HG02610 (cell line): ENCODE data around the gene SCP2D1.

Source experiments
- ATAC-seq: cut with Tn5 transposase; IDR thresholded peaks from one replicate; pipeline ENCODE4 v1.9.1; 2021; ENCODE audit warnings: mild to moderate bottlenecking, moderate library complexity; ENCODE audit not compliant: unreplicated experiment

The SCP2D1 gene

GRCh38 chr20:18811904-18812303 is 1.7 kb upstream of the SCP2D1 start:
- ATAC-seq, result no peak

DNA sequence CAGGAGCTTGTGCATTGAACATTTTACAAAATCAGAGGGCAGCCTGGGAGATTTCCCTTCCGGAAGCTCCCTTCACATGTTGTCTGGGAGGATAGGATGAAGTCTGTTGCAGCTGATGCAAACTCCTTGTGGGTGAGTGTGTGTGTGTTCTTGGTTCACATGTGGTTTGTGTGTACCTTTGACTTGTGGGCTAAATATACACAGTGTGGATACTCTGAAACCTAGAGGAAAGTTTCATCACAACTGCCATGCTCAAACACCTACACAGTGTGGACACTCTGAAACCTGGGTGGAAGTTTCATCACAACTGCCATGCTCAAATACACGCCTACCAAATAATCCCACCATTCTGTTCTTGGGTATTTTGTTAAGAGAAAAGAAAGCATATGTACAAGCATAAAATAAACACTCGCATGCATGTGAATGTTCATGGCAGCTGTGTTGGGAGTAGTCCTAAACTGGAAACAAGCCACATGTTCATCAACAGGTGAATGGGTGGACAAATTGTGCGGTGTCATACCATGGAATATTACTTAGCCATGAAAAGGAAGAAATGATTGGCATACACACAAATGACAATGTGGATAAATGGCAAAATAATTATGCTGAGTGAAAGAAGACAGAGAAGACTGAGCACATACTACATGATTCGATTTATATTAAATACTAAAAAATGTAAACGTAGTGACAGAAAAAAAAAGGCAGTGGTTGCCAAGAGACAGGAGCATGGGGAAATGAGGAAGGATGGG is 1.8 kb downstream of the SCP2D1 start:
- ATAC-seq, result no peak

DNA sequence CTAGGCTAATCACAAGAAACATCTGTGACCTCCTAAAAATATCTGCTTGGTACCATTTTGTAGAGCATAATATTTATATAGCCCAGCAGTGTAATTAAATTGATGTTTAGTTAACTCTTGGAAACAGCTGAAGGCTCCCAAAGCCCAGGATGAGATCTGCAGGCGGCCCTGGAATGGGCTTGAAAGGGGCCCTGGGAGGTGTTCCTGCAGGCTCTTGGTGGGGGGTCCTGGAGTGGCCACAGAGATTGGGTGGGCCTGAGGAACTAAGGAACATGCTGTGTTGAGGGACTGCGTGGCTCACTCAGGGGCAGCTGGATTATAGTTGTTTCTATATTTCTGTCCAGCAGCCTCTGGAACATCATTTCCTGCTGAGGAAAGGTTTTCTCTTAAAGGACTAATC is 9.2 kb downstream of the SCP2D1 start:
- ATAC-seq, result no peak

- no peak for ATAC-seq
These were observed 18.4 kb downstream of the SCP2D1 start for GRCh38 chr20:18831830-18832499.

GRCh38 chr20:18832546-18833200 is 19.1 kb downstream of the SCP2D1 start:
- no peak for ATAC-seq

- ATAC-seq, result no peak
These were observed 22.1 kb downstream of the SCP2D1 start for GRCh38 chr20:18835466-18836256.

GRCh38 chr20:18837718-18838117 is 24.1 kb downstream of the SCP2D1 start:
- no peak for ATAC-seq

GRCh38 chr20:18839507-18840247 is 26.1 kb downstream of the SCP2D1 start:
- no peak for ATAC-seq

DNA sequence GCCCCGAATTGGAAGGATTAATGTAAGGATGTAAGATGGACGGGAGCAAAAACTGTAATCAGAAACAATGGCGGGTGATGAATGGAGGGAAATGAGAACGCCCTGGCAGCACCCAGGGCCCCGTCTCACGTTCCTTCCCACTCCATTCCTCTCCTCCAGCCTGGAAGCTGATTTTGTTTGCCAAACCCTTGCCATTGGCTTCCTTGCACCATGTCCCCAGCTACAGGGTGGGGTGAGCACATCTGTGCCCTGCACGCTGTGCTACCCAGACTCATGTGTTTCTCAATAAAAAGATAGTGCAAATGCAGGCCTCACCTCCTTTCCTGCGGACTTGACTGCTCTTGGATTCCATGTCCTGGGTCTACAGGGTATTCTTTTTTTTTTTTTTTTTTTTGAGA is 26.7 kb downstream of the SCP2D1 start:
- ATAC-seq, result no peak

GRCh38 chr20:18845017-18845416 is 31.4 kb downstream of the SCP2D1 start:
- ATAC-seq, result no peak

DNA sequence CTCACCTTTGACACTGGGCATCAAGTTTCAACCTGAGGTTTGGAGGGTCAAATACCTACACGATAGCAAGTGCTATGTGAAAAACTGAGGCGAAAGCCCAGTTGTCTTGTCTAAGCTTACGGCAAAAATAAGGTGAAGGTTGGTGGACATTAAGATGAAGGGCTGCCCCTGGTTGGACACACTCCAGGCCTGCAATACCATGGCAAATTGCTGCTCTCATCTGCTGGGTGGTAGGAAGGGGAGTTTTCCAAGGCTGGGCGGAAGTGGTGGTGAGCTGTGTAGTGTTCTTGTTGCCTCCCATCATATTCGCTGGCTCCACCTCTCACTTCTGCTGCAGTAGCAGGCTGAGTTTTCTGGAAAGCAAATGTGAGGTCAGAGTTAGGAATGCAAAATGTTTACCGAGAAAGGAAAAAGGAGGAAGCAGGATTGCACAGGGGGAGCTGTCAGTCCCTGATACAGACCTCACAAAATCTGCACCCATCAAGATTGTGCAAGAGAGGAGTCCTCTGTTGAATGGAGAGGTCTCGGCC is 33.7 kb downstream of the SCP2D1 start:
- no peak for ATAC-seq

- no peak for ATAC-seq
These were observed 35.5 kb downstream of the SCP2D1 start for GRCh38 chr20:18849131-18849530.

DNA sequence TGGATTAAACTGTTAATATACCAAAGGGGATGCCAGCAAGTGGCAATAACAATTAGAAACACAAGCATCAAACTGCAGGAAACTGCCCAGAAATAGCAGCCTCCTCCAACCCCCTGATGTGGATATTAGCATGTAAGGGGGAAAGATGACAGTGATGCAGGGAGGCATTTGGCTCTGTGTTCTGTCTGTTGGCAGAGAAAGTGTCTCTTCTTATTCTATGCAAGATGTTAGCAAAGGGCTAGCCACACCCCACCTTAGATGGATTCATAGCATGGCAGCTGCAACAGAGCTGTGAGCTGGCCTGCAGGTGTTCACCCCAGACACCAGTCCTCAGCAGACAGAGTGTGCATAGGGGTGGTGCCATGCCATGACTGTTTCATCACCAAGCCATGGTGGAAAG is 38.0 kb downstream of the SCP2D1 start:
- ATAC-seq, result no peak

GRCh38 chr20:18852318-18852717 is 38.7 kb downstream of the SCP2D1 start:
- ATAC-seq, result no peak

- ATAC-seq, result no peak
These were observed 39.6 kb downstream of the SCP2D1 start for GRCh38 chr20:18853216-18853615.

- no peak for ATAC-seq
These were observed 40.5 kb downstream of the SCP2D1 start for GRCh38 chr20:18853946-18854646.

DNA sequence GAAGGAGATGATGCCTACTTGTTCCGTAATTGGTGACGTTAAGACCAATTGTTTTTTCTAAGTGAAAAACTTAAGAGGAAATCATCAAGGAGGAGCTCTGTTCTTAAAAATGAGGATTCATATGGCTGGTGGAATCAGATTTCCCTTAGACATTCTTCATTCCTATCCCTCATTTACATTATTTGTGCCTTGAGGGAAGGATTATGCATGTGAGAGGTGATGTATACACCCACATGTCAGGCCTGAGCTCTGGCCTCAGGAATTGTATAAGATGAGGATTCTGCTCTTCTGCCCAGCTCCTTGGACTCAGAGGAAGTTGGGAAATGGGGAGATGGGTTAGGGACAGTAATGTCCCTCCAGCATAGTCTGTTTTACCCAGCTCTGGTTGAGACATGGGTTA is 42.3 kb downstream of the SCP2D1 start:
- no peak for ATAC-seq

DNA sequence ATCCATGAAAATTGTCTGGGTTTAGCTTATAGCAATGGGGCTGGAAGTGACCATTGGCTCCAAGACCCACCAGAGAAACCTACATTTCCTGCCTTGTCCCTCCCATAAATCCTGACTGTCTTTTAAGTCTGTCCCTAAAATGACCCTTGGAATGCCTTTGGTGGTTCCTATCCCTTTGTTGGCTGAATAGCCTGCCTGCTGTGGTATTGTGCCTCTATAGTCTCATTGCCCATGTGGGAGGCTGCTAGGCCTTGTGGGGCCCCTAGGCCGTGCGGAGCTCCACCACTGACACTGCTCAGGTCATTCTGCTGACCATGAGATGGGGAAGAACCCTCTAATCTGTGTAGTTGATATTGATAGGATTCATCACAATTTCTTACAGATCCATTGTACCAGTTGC is 43.3 kb downstream of the SCP2D1 start:
- no peak for ATAC-seq

DNA sequence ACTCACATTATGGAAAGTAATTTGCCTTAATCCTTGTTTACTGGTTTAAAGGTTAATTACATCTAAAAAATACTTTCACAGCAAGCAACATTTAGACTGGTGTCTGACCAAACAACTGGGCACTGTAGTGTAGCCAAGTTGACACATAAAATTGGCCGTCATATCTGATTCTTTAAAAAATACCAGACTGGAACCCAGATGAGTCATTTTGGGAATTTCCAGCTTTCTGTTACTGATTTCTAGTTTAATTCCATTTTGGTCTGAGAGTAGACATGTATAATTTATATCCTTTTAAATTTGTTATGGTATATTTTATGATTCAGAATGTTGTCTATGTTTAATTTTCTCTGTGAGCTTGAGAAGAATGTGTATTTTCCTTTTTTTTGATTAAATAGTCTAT is 44.1 kb downstream of the SCP2D1 start:
- no peak for ATAC-seq

GRCh38 chr20:18858816-18859215 is 45.2 kb downstream of the SCP2D1 start:
- no peak for ATAC-seq
